A549 (cell line): Measurements from ENCODE around the gene CDKN1C. TPM values are rescaled to one million over a fixed set of nuclear protein-coding genes. Genes with fewer than 3 reads are reported as not detected.

Experiments used
- ATAC-seq, 2 experiments: fragments of 200-7000 bp in 1 of 2; fragments of >200 bp in 1 of 2; cut with Nextera tagmentation in 1 of 2; cut with Tn5 transposase in 1 of 2; 3 replicates each; pipeline versions ENCODE4 v1.8.0 to v1.9.1; 2018 to 2020; ENCODE audit warnings: mild to moderate bottlenecking in 1 of 2, moderate library complexity in 1 of 2
- CTCF ChIA-PET: fragments of 300-600 bp; sonication (Branson Sonifier 250); formaldehyde crosslinking; extraction: SDS; loops from one replicate; lab custom pipeline; 2021; ENCODE audit warnings: antibody characterized with exemption, inconsistent platforms; lab: Yijun Ruan, JAX
- POLR2A ChIA-PET: fragments of 350-600 bp; formaldehyde crosslinking; extraction: SDS; loops from one replicate; lab custom pipeline; 2021; ENCODE audit warnings: antibody characterized with exemption, inconsistent platforms; lab: Yijun Ruan, JAX
- DNase-seq, 2 experiments: peaks; one replicate each; pipeline versions ENCODE4 v3.0.0 to v3.0.0-alpha.2; 2011 to 2016; ENCODE audit warnings: low read depth in 1 of 2, low spot score in 1 of 2
- FAIRE-seq: peaks from 2 replicates; lab custom pipeline; 2011; peaks lifted over from hg19 to GRCh38; lab: Jason Lieb, UNC
- H3K27ac ChIP-seq, 2 experiments: fragments of >200 bp; sonication (Bioruptor Twin); formaldehyde crosslinking; 3 replicates each; pipeline ENCODE4 v1.5.1; 2016 to 2017
- H3K4me1 ChIP-seq: fragments of >200 bp; sonication (Bioruptor Twin); formaldehyde crosslinking; 3 replicates; pipeline ENCODE4 v1.6.1; 2016
- H3K4me2 ChIP-seq: fragments of >200 bp; sonication (Bioruptor Twin); formaldehyde crosslinking; 3 replicates; pipeline ENCODE4 v1.6.1; 2016
- H3K4me3 ChIP-seq: fragments of >200 bp; sonication (Bioruptor Twin); formaldehyde crosslinking; 3 replicates; pipeline ENCODE4 v1.5.1; 2016
- H3K9me3 ChIP-seq: fragments of >200 bp; sonication (Bioruptor Twin); formaldehyde crosslinking; 3 replicates; pipeline ENCODE4 v1.6.1; 2016
- CBX2 ChIP-seq: fragments of 200-600 bp; sonication (generic); IDR thresholded peaks from 2 replicates; pipeline ENCODE4 v1.6.1; 2016; ENCODE audit warnings: low read depth, mild to moderate bottlenecking, borderline replicate concordance
- CBX8 ChIP-seq: fragments of 200-600 bp; sonication (generic); IDR thresholded peaks from 2 replicates; pipeline ENCODE4 v1.6.1; 2016
- CEBPB ChIP-seq, 2 experiments: fragments of >200 bp in 1 of 2; sonication (Bioruptor Twin) in 1 of 2; formaldehyde crosslinking in 1 of 2; IDR thresholded peaks; 2 replicates each; pipeline ENCODE4 v1.6.1; 2012 to 2016
- FOSL2 ChIP-seq, 2 experiments: fragments of 450-650 bp in 1 of 2; fragments of >200 bp in 1 of 2; sonication (Bioruptor Twin) in 1 of 2; formaldehyde crosslinking; IDR thresholded peaks; 2 replicates each; pipeline versions ENCODE4 v1.5.0 to v1.6.1; 2016 to 2020; ENCODE audit warnings: mild to moderate bottlenecking in 1 of 2, moderate library complexity in 1 of 2
- GATA3 ChIP-seq: IDR thresholded peaks from 2 replicates; pipeline ENCODE4 v1.6.1; 2012; ENCODE audit warnings: borderline replicate concordance
- HEYL ChIP-seq: fragments of 250-450 bp; sonication (Bioruptor Pico); IDR thresholded peaks from 2 replicates; pipeline ENCODE4 v1.8.0; 2021; ENCODE audit warnings: mild to moderate bottlenecking, moderate library complexity
- HOXA7 ChIP-seq: fragments of 250-450 bp; sonication (Bioruptor Pico); IDR thresholded peaks from 2 replicates; pipeline ENCODE4 v1.5.0; 2020; ENCODE audit warnings: mild to moderate bottlenecking, moderate library complexity
- JUN ChIP-seq, 2 experiments: fragments of >200 bp; sonication (Bioruptor Twin); formaldehyde crosslinking; IDR thresholded peaks; 2 replicates in 1 of 2; 3 replicates in 1 of 2; pipeline ENCODE4 v1.6.1; 2016 to 2017
- PHF8 ChIP-seq: fragments of 200-600 bp; sonication (generic); IDR thresholded peaks from 2 replicates; pipeline ENCODE4 v1.6.1; 2016; ENCODE audit warnings: low read depth, mild to moderate bottlenecking, antibody characterized with exemption, moderate library complexity, borderline replicate concordance
- POLR2A ChIP-seq: IDR thresholded peaks from 2 replicates; pipeline ENCODE4 v1.6.1; 2012; ENCODE audit warnings: mild to moderate bottlenecking, low read length
- RARB ChIP-seq: fragments of 250-450 bp; sonication (Bioruptor Pico); IDR thresholded peaks from 2 replicates; pipeline ENCODE4 v1.8.0; 2021; ENCODE audit warnings: mild to moderate bottlenecking, moderate library complexity
- SMC3 ChIP-seq: fragments of >200 bp; sonication (Bioruptor Twin); formaldehyde crosslinking; IDR thresholded peaks from 3 replicates; pipeline ENCODE4 v1.6.1; 2018; ENCODE audit warnings: inconsistent platforms
- SREBF2 ChIP-seq: fragments of 450-650 bp; IDR thresholded peaks from 2 replicates; pipeline ENCODE4 v1.6.1; 2014; ENCODE audit warnings: mild to moderate bottlenecking, moderate library complexity
- TP53 ChIP-seq: fragments of 250-450 bp; sonication (Bioruptor Pico); IDR thresholded peaks from 2 replicates; pipeline ENCODE4 v1.5.0; 2021; ENCODE audit warnings: mild to moderate bottlenecking, moderate library complexity
- ZC3H11A ChIP-seq: fragments of 450-650 bp; IDR thresholded peaks from 2 replicates; pipeline ENCODE4 v1.6.1; 2014; ENCODE audit warnings: antibody characterized with exemption, mild to moderate bottlenecking
- ZFP36 ChIP-seq: fragments of 450-650 bp; IDR thresholded peaks from 2 replicates; pipeline ENCODE4 v1.6.1; 2014; ENCODE audit warnings: borderline replicate concordance; ENCODE audit not compliant: partially characterized antibody
- ZNF302 ChIP-seq: fragments of 250-450 bp; sonication (Bioruptor Pico); IDR thresholded peaks from 2 replicates; pipeline ENCODE4 v1.9.0; 2021; ENCODE audit warnings: inconsistent platforms, mild to moderate bottlenecking, moderate library complexity
- WGBS: methylation state at CpG from one replicate; pipeline ENCODE4 v1.1.6; 2017; ENCODE audit errors: missing lambda C conversion rate; 5-methylcytosine and 5-hydroxymethylcytosine counted together
- polyA plus RNA-seq, 4 experiments: library from polyadenylated mRNA; depleted of rRNA in 3 of 4; stranded (reverse); fragments of >200 nt; fragmentation: RNase III in 1 of 4; extraction: RNeasy Plus Mini Kit Qiagen cat#74134 plus additional on column Dnase treatment in 1 of 4; gene quantifications; 2 replicates in 3 of 4; 3 replicates in 1 of 4; pipeline ENCODE4 v1.2.3, GENCODE V29; 2011 to 2017
- TF ChIP-seq, protein P1 (sequence below): fragments of 200-600 bp; sonication (generic); IDR thresholded peaks from 2 replicates; pipeline ENCODE4 v1.6.1; 2016; ENCODE audit warnings: antibody characterized with exemption, mild to moderate bottlenecking, moderate library complexity
- TF ChIP-seq, protein P2 (sequence below): fragments of >200 bp; sonication (Bioruptor Twin); formaldehyde crosslinking; IDR thresholded peaks from 3 replicates; pipeline ENCODE4 v1.6.1; 2016

CDKN1C gene
- polyA plus RNA-seq, 2 of the 4 experiments (the other 2 are of a cell fraction), result 0.30 to 0.41 TPM

GRCh38 chr11:2867722-2868505, 17.7 kb downstream of the CDKN1C start:
- no peak overlapping the region for H3K4me2 ChIP-seq
- TF ChIP-seq, protein P1, sequence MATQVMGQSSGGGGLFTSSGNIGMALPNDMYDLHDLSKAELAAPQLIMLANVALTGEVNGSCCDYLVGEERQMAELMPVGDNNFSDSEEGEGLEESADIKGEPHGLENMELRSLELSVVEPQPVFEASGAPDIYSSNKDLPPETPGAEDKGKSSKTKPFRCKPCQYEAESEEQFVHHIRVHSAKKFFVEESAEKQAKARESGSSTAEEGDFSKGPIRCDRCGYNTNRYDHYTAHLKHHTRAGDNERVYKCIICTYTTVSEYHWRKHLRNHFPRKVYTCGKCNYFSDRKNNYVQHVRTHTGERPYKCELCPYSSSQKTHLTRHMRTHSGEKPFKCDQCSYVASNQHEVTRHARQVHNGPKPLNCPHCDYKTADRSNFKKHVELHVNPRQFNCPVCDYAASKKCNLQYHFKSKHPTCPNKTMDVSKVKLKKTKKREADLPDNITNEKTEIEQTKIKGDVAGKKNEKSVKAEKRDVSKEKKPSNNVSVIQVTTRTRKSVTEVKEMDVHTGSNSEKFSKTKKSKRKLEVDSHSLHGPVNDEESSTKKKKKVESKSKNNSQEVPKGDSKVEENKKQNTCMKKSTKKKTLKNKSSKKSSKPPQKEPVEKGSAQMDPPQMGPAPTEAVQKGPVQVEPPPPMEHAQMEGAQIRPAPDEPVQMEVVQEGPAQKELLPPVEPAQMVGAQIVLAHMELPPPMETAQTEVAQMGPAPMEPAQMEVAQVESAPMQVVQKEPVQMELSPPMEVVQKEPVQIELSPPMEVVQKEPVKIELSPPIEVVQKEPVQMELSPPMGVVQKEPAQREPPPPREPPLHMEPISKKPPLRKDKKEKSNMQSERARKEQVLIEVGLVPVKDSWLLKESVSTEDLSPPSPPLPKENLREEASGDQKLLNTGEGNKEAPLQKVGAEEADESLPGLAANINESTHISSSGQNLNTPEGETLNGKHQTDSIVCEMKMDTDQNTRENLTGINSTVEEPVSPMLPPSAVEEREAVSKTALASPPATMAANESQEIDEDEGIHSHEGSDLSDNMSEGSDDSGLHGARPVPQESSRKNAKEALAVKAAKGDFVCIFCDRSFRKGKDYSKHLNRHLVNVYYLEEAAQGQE, result no peak
- TF ChIP-seq ZFP36, result no peak
- no peak for TF ChIP-seq PHF8
- TF ChIP-seq FOSL2 (IDR thresholded peaks at IDR 0.05), result no peak
- TF ChIP-seq FOSL2 (CRISPR knock-in tag; IDR thresholded peaks at IDR 0.05), result no peak
- TF ChIP-seq GATA3, result no peak
- TF ChIP-seq SMC3, result no peak
- TF ChIP-seq, protein P2, sequence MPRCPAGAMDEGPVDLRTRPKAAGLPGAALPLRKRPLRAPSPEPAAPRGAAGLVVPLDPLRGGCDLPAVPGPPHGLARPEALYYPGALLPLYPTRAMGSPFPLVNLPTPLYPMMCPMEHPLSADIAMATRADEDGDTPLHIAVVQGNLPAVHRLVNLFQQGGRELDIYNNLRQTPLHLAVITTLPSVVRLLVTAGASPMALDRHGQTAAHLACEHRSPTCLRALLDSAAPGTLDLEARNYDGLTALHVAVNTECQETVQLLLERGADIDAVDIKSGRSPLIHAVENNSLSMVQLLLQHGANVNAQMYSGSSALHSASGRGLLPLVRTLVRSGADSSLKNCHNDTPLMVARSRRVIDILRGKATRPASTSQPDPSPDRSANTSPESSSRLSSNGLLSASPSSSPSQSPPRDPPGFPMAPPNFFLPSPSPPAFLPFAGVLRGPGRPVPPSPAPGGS, result no peak
- no peak for TF ChIP-seq ZC3H11A
- TF ChIP-seq, all 56 proteins: peak for 0
- POLR2A ChIA-PET, result no interaction called here
- H3K27ac ChIP-seq, result no peak overlapping the region
- no peaks in the 10 kb centered on the region for H3K4me1 ChIP-seq
- H3K4me3 ChIP-seq, result no peak overlapping the region
- no peaks in the 10 kb centered on the region for H3K9me3 ChIP-seq
- no peak for DNase-seq
- CTCF ChIA-PET, result interaction anchor here (1.2 kb wide), 2 partner anchors 9 to 336 kb away, joined by 3 to 4 read pairs; no protein-coding TSS in a partner anchor
- 82% methylated on average over 25 of the region's 25 CpGs for WGBS
- ATAC-seq, result no peak
- no peak for FAIRE-seq

- POLR2A ChIA-PET, result no interaction called here
- no peak for FAIRE-seq
- TF ChIP-seq ZNF302 (CRISPR knock-in tag) (no peak), TP53 (CRISPR knock-in tag) (no peak), CEBPB (IDR thresholded peaks at IDR 0.05) (no peak), JUN (IDR thresholded peaks at IDR 0.05) (no peak), CBX2 (no peak), CBX8 (no peak), HOXA7 (CRISPR knock-in tag) (no peak), FOSL2 (IDR thresholded peaks at IDR 0.05) (no peak), FOSL2 (CRISPR knock-in tag; IDR thresholded peaks at IDR 0.05) (no peak), POLR2A (no peak), SREBF2 (no peak), RARB (CRISPR knock-in tag) (no peak), PHF8 (no peak), HEYL (no peak)
- TF ChIP-seq, protein P1, result no peak
- TF ChIP-seq, protein P2, result no peak
These were observed 18.4 kb downstream of the CDKN1C start for GRCh38 chr11:2867142-2867541.

More at GRCh38 chr11:2867142-2867541, 18.4 kb downstream of the CDKN1C start:
- DNase-seq (no peak), ATAC-seq (no peak)
- CTCF ChIA-PET, result interaction anchor here (1.2 kb wide), 1 partner anchor 334 kb away, joined by 8 read pairs; no protein-coding TSS in a partner anchor
- Histone ChIP-seq H3K4me1 (no peaks in the 10 kb centered on the region), H3K9me3 (no peaks in the 10 kb centered on the region), H3K4me3 (no peak overlapping the region), H3K27ac (no peak overlapping the region), H3K4me2 (no peak overlapping the region)
- 73% methylated on average over 5 of the region's 5 CpGs for whole genome bisulfite sequencing
